ENCODE results near the gene HOXC12.

Gene HOXC12

GRCh38 chr12:53997204-53998109 is 42.8 kb downstream of the HOXC12 start:
- DNase-seq (ENCODE audit: insufficient read length, low spot score) (no peak), FAIRE-seq (no peak)
- TF ChIP-seq CTCF (IDR thresholded peaks at IDR 0.05; ENCODE audit: insufficient read depth, missing control alignments), result no peak

GRCh38 chr12:53998110-53998899 is 43.6 kb downstream of the HOXC12 start:
- DNase-seq (ENCODE audit: insufficient read length, low spot score), result no peak
- no peak for TF ChIP-seq CTCF (IDR thresholded peaks at IDR 0.05; ENCODE audit: insufficient read depth, missing control alignments)
- FAIRE-seq, result no peak

GRCh38 chr12:53998900-53999236 is 44.2 kb downstream of the HOXC12 start:
- no peak for TF ChIP-seq CTCF (IDR thresholded peaks at IDR 0.05; ENCODE audit: insufficient read depth, missing control alignments)
- DNase-seq (ENCODE audit: insufficient read length, low spot score), result no peak
- no peak for FAIRE-seq

- DNase-seq (ENCODE audit: insufficient read length, low spot score) (peak; percentile 69), FAIRE-seq (no peak)
- TF ChIP-seq CTCF (IDR thresholded peaks at IDR 0.05; ENCODE audit: insufficient read depth, missing control alignments), result no peak
Measured at GRCh38 chr12:53999559-54000115, 44.9 kb downstream of the HOXC12 start.

GRCh38 chr12:54000116-54001114 is 45.7 kb downstream of the HOXC12 start, which contains the start of gene HOXC9:
TSS of gene HOXC9 (plus strand) at chr12:54000161. CDS start at chr12:54000189, 28 bp downstream.
- DNase-seq (ENCODE audit: insufficient read length, low spot score) (no peak), FAIRE-seq (no peak)
- no peak for TF ChIP-seq CTCF (IDR thresholded peaks at IDR 0.05; ENCODE audit: insufficient read depth, missing control alignments)

Data from D721Med (cell line).